ENCODE data around the gene PTPN18.
"Not testable (repeated sequence)": the region's sequence is repeated elsewhere in the genome, so short reads cannot be mapped to it uniquely, and the experiment has no call there.

PTPN18 gene

GRCh38 chr2:130387071-130387400 lies 31.2 kb downstream of the PTPN18 start:
- Histone ChIP-seq H3K27ac (ENCODE audit: low read depth, low read length) (no peak overlapping the region), H3K9ac (ENCODE audit: low read depth, low read length) (no peak overlapping the region), H3K27me3 (ENCODE audit: control insufficient read depth, insufficient read depth, low read length) (peaks cover 6% of the 10 kb centered on the region), H3K4me3 (ENCODE audit: low read depth, low read length) (no peak overlapping the region), H3K9me3 (ENCODE audit: control insufficient read depth, insufficient read depth, low read length) (no peaks in the 10 kb centered on the region), H3K4me1 (ENCODE audit: control insufficient read depth, insufficient read depth, low read length) (no peaks in the 10 kb centered on the region), H3K36me3 (ENCODE audit: control insufficient read depth, insufficient read depth, low read length) (no peaks in the 10 kb centered on the region)

DNA sequence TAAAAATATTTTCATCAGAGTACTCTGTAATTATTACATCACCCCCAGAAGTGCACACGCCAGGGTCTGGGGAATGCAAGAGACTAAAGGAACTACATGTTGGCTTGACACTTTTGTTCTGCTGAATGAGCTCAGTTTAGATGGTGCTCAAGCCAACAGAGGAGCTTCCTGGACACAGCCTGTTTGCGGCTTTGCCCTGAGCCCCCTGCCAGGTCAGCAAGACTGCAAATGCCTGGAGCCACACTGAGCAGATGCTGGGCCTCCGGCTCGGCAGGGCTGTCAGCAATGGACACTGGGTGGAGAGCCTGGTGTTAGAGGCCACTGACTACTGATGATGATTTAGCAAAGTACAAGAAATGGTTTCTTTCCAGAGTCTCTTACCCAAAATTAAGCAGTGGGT lies 31.9 kb downstream of the PTPN18 start:
- no peak overlapping the region for H3K27ac ChIP-seq (ENCODE audit: low read depth, low read length)
- peaks cover 9% of the 10 kb centered on the region for H3K27me3 ChIP-seq (ENCODE audit: control insufficient read depth, insufficient read depth, low read length)
- no peaks in the 10 kb centered on the region for H3K36me3 ChIP-seq (ENCODE audit: control insufficient read depth, insufficient read depth, low read length)
- H3K9ac ChIP-seq (ENCODE audit: low read depth, low read length), result no peak overlapping the region
- H3K9me3 ChIP-seq (ENCODE audit: control insufficient read depth, insufficient read depth, low read length), result no peaks in the 10 kb centered on the region
- no peaks in the 10 kb centered on the region for H3K4me1 ChIP-seq (ENCODE audit: control insufficient read depth, insufficient read depth, low read length)
- no peak overlapping the region for H3K4me3 ChIP-seq (ENCODE audit: low read depth, low read length)

DNA sequence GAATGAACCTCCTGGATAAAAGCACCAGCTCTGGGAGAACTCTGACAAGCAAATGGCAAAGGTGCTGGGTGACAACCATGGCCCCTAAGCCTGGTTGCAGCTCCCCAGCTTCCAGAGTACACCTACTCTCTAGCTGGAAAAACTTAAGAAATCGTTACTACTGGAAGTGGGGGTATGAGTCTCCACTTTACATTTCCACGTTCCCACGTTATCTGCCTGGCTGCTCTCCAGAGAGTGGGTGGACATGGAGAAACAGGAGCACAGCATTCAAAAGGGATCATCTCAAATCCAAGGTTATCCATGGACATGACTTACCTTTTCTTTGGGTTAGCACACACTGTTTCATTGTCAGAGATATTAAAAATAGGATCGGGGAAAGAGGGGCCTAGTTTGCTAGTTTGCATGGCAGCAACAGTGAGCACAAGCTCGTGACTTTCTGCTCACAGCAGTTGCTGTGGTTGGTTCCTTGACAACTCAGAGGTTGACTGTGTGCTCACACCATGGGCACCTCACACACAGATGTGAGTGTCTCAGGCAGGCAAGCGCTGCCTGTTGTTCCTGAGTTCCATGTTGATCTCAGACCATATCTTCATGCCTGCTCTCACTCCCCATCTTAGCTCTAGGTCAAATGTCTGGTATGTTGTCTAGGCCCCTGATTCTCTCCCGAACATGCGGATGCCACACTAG lies 32.5 kb downstream of the PTPN18 start:
- Histone ChIP-seq H3K9me3 (ENCODE audit: control insufficient read depth, insufficient read depth, low read length) (no peaks in the 10 kb centered on the region), H3K4me3 (ENCODE audit: low read depth, low read length) (no peak overlapping the region), H3K4me1 (ENCODE audit: control insufficient read depth, insufficient read depth, low read length) (no peaks in the 10 kb centered on the region), H3K27me3 (ENCODE audit: control insufficient read depth, insufficient read depth, low read length) (peaks cover 9% of the 10 kb centered on the region), H3K27ac (ENCODE audit: low read depth, low read length) (no peak overlapping the region), H3K36me3 (ENCODE audit: control insufficient read depth, insufficient read depth, low read length) (no peaks in the 10 kb centered on the region), H3K9ac (ENCODE audit: low read depth, low read length) (no peak overlapping the region)

GRCh38 chr2:130389358-130389757 lies 33.5 kb downstream of the PTPN18 start:
- Histone ChIP-seq H3K9me3 (ENCODE audit: control insufficient read depth, insufficient read depth, low read length) (no peaks in the 10 kb centered on the region), H3K9ac (ENCODE audit: low read depth, low read length) (no peak overlapping the region), H3K36me3 (ENCODE audit: control insufficient read depth, insufficient read depth, low read length) (no peaks in the 10 kb centered on the region), H3K27me3 (ENCODE audit: control insufficient read depth, insufficient read depth, low read length) (peaks cover 9% of the 10 kb centered on the region), H3K4me1 (ENCODE audit: control insufficient read depth, insufficient read depth, low read length) (no peaks in the 10 kb centered on the region), H3K27ac (ENCODE audit: low read depth, low read length) (no peak overlapping the region), H3K4me3 (ENCODE audit: low read depth, low read length) (no peak overlapping the region)

DNA sequence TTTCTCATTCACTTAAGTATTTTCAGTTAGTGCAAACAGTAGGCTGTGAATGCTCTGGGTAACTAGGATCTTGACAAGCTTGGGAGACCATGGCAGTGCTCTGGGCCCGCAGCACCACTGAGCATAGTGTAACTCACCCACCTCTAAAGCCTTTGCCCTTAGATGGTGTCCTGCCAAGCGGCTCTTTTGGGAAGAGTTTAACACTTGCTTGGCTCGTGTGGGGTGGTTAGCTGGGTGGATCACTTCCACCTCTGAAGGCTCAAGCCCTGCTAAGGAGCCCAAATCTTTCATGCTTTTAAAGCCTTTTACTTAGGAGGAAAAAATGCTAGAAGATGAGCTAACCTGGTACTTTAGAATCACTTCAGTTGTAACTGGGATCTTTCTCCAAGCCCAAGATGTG lies 33.9 kb downstream of the PTPN18 start:
- H3K36me3 ChIP-seq (ENCODE audit: control insufficient read depth, insufficient read depth, low read length), result no peaks in the 10 kb centered on the region
- no peaks in the 10 kb centered on the region for H3K9me3 ChIP-seq (ENCODE audit: control insufficient read depth, insufficient read depth, low read length)
- no peak overlapping the region for H3K9ac ChIP-seq (ENCODE audit: low read depth, low read length)
- no peak overlapping the region for H3K27ac ChIP-seq (ENCODE audit: low read depth, low read length)
- H3K4me1 ChIP-seq (ENCODE audit: control insufficient read depth, insufficient read depth, low read length), result no peaks in the 10 kb centered on the region
- peaks cover 9% of the 10 kb centered on the region for H3K27me3 ChIP-seq (ENCODE audit: control insufficient read depth, insufficient read depth, low read length)
- no peak overlapping the region for H3K4me3 ChIP-seq (ENCODE audit: low read depth, low read length)

- H3K9ac ChIP-seq (ENCODE audit: low read depth, low read length), result no peak overlapping the region
- no peaks in the 10 kb centered on the region for H3K9me3 ChIP-seq (ENCODE audit: control insufficient read depth, insufficient read depth, low read length)
- H3K27me3 ChIP-seq (ENCODE audit: control insufficient read depth, insufficient read depth, low read length), result peaks cover 9% of the 10 kb centered on the region
- H3K27ac ChIP-seq (ENCODE audit: low read depth, low read length), result no peak overlapping the region
- no peaks in the 10 kb centered on the region for H3K36me3 ChIP-seq (ENCODE audit: control insufficient read depth, insufficient read depth, low read length)
- peak overlapping the region; percentile 80 for H3K4me3 ChIP-seq (ENCODE audit: low read depth, low read length)
- no peaks in the 10 kb centered on the region for H3K4me1 ChIP-seq (ENCODE audit: control insufficient read depth, insufficient read depth, low read length)
These were observed 34.7 kb downstream of the PTPN18 start for GRCh38 chr2:130390460-130391057.

GRCh38 chr2:130391058-130391871 lies 35.4 kb downstream of the PTPN18 start:
- peaks cover 9% of the 10 kb centered on the region for H3K27me3 ChIP-seq (ENCODE audit: control insufficient read depth, insufficient read depth, low read length)
- H3K4me3 ChIP-seq (ENCODE audit: low read depth, low read length), result peak overlapping the region; percentile 80
- H3K4me1 ChIP-seq (ENCODE audit: control insufficient read depth, insufficient read depth, low read length), result no peaks in the 10 kb centered on the region
- H3K27ac ChIP-seq (ENCODE audit: low read depth, low read length), result peak overlapping the region; percentile 12
- H3K9me3 ChIP-seq (ENCODE audit: control insufficient read depth, insufficient read depth, low read length), result no peaks in the 10 kb centered on the region
- no peak overlapping the region; the same call in 1 of the 2 replicates for H3K9ac ChIP-seq (ENCODE audit: low read depth, low read length)
- no peaks in the 10 kb centered on the region for H3K36me3 ChIP-seq (ENCODE audit: control insufficient read depth, insufficient read depth, low read length)

GRCh38 chr2:130391872-130392670 lies 36.2 kb downstream of the PTPN18 start:
- no peaks in the 10 kb centered on the region for H3K4me1 ChIP-seq (ENCODE audit: control insufficient read depth, insufficient read depth, low read length)
- no peak overlapping the region for H3K9ac ChIP-seq (ENCODE audit: low read depth, low read length)
- no peak overlapping the region for H3K27ac ChIP-seq (ENCODE audit: low read depth, low read length)
- H3K9me3 ChIP-seq (ENCODE audit: control insufficient read depth, insufficient read depth, low read length), result no peaks in the 10 kb centered on the region
- peak overlapping the region; percentile 80 for H3K4me3 ChIP-seq (ENCODE audit: low read depth, low read length)
- H3K36me3 ChIP-seq (ENCODE audit: control insufficient read depth, insufficient read depth, low read length), result no peaks in the 10 kb centered on the region
- H3K27me3 ChIP-seq (ENCODE audit: control insufficient read depth, insufficient read depth, low read length), result peaks cover 9% of the 10 kb centered on the region

DNA sequence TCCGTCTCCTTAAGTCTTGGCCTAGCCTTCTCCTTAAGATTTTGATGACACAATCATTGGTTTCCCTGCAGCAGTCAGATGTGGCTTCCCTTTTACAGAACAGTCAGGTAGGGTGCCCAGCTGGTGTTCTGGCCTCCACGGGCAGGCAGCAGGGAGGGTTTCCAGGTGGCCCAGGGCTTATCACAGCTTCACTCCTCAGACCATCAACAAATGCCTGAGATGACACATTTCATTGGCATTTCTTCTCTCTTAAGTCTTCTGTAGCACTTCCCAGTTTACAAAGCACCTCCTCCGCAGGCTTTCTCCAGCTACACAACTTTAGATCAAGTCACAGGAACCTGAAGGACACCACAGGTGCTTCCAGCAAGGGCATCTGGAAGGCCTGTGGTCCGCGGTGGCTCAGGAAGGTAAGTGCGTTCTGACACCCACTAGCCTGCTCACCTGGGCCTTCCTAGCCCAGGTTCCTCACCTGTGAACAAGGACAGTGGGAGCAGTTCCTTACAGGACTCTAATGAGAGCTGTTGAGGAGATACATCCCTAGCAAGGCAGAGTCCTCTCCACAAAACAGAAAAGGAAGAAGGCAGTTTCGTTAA lies 37.6 kb downstream of the PTPN18 start:
- Histone ChIP-seq H3K36me3 (ENCODE audit: control insufficient read depth, insufficient read depth, low read length) (no peaks in the 10 kb centered on the region), H3K4me3 (ENCODE audit: low read depth, low read length) (no peak overlapping the region), H3K4me1 (ENCODE audit: control insufficient read depth, insufficient read depth, low read length) (no peaks in the 10 kb centered on the region), H3K9me3 (ENCODE audit: control insufficient read depth, insufficient read depth, low read length) (no peaks in the 10 kb centered on the region), H3K27ac (ENCODE audit: low read depth, low read length) (peak overlapping the region; percentile 21), H3K27me3 (ENCODE audit: control insufficient read depth, insufficient read depth, low read length) (peaks cover 9% of the 10 kb centered on the region), H3K9ac (ENCODE audit: low read depth, low read length) (no peak overlapping the region)

DNA sequence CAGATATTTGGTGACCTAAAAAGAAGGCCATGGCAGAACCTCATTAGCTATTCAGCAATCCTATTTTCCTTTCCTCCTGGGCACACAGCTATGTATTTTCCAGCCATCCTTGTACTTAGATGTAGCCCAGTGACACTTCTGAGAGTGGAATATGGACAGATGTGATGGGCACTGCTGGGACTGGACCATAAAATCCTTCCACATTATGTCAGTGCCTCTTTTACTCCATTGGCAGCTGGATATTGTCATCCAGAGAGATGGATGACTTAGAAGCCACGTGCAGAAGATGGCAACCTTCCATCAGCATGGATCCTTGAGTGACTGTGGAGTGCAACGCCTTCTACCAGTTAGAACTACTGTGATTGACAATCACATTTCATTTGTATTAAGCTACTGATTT lies 50.4 kb downstream of the PTPN18 start:
- H3K27me3 ChIP-seq (ENCODE audit: control insufficient read depth, insufficient read depth, low read length); H3K36me3 ChIP-seq (ENCODE audit: control insufficient read depth, insufficient read depth, low read length); H3K4me3 ChIP-seq (ENCODE audit: low read depth, low read length); H3K27ac ChIP-seq (ENCODE audit: low read depth, low read length); H3K9ac ChIP-seq (ENCODE audit: low read depth, low read length); H3K4me1 ChIP-seq (ENCODE audit: control insufficient read depth, insufficient read depth, low read length); H3K9me3 ChIP-seq (ENCODE audit: control insufficient read depth, insufficient read depth, low read length): not testable (repeated sequence)

Measured in HUES48 (cell line).